GM19351 (cell line): ENCODE data around the gene SPI1.
"Not testable (repeated sequence)": the region's sequence is repeated elsewhere in the genome, so short reads cannot be mapped to it uniquely, and the experiment has no call there.

Experiments used
- ATAC-seq: cut with Tn5 transposase; IDR thresholded peaks from one replicate; pipeline ENCODE4 v1.9.1; 2021; ENCODE audit warnings: mild to moderate bottlenecking, moderate library complexity; ENCODE audit not compliant: unreplicated experiment

SPI1 gene

GRCh38 chr11:47342854-47343253 lies 35.5 kb downstream of the SPI1 start:
- ATAC-seq = no peak

- ATAC-seq = no peak
Observed at GRCh38 chr11:47342036-47342803, 36.1 kb downstream of the SPI1 start.

- no peak for ATAC-seq
Observed at GRCh38 chr11:47340980-47341775, 37.2 kb downstream of the SPI1 start.

- ATAC-seq = no peak
Observed at GRCh38 chr11:47340010-47340409, 38.3 kb downstream of the SPI1 start.

GRCh38 chr11:47338396-47339241 lies 39.7 kb downstream of the SPI1 start:
- ATAC-seq = no peak

- no peak for ATAC-seq
Observed at GRCh38 chr11:47337229-47337924, 41.0 kb downstream of the SPI1 start.

GRCh38 chr11:47336595-47336994 lies 41.8 kb downstream of the SPI1 start:
- no peak for ATAC-seq

- no peak for ATAC-seq
Observed at GRCh38 chr11:47335733-47336132, 42.6 kb downstream of the SPI1 start.

- not testable (repeated sequence) for ATAC-seq
Observed at GRCh38 chr11:47334699-47335411, 43.5 kb downstream of the SPI1 start.

- no peak for ATAC-seq
Observed at GRCh38 chr11:47333886-47334443, 44.4 kb downstream of the SPI1 start.

- ATAC-seq = no peak
Observed at GRCh38 chr11:47333526-47333845, 44.9 kb downstream of the SPI1 start.

GRCh38 chr11:47332791-47333525 lies 45.4 kb downstream of the SPI1 start:
- no peak for ATAC-seq

- no peak for ATAC-seq
Observed at GRCh38 chr11:47332303-47332711, 46.0 kb downstream of the SPI1 start.

GRCh38 chr11:47331454-47332302 lies 46.7 kb downstream of the SPI1 start:
- no peak for ATAC-seq

- no peak for ATAC-seq
Observed at GRCh38 chr11:47329987-47330931, 48.1 kb downstream of the SPI1 start.

GRCh38 chr11:47329431-47329986 lies 48.8 kb downstream of the SPI1 start:
- ATAC-seq = no peak
